H1 (cell line): Measurements from ENCODE around the gene PHF10. TPM values are rescaled to one million over a fixed set of nuclear protein-coding genes. Genes with fewer than 3 reads are reported as not detected.
A peak's percentile ranks its signal among the peaks of the same experiment; 100 is the strongest.

Experiments used
- BCL11A ChIP-seq, 2 experiments: IDR thresholded peaks; one replicate each; pipeline ENCODE4 v1.6.1; 2011; ENCODE audit warnings: low read depth in 2 of 2, low read length in 2 of 2, mild to moderate bottlenecking in 2 of 2
- CBX5 ChIP-seq: fragments of 300-800, 300-1000 bp; sonication (generic); IDR thresholded peaks from 2 replicates; pipeline ENCODE4 v1.7.1; 2016; ENCODE audit warnings: antibody characterized with exemption, low read length, low read depth
- CBX8 ChIP-seq: fragments of 300-800, 300-1000 bp; sonication (generic); IDR thresholded peaks from 2 replicates; pipeline ENCODE4 v1.7.1; 2016; ENCODE audit warnings: low read depth, low read length, borderline replicate concordance
- E2F6 ChIP-seq: IDR thresholded peaks from 2 replicates; pipeline ENCODE4 v1.6.1; 2012; ENCODE audit warnings: inconsistent platforms
- EGR1 ChIP-seq: IDR thresholded peaks from 2 replicates; pipeline ENCODE4 v1.6.1; 2011; ENCODE audit warnings: low read depth, low read length, borderline replicate concordance
- FOSL1 ChIP-seq: IDR thresholded peaks from 2 replicates; pipeline ENCODE4 v1.6.1; 2011; ENCODE audit warnings: mild to moderate bottlenecking, low read depth, low read length, moderate library complexity; ENCODE audit not compliant: insufficient read depth
- GTF2F1 ChIP-seq: IDR thresholded peaks from 2 replicates; pipeline ENCODE4 v1.6.1; 2012; ENCODE audit warnings: low read depth, low read length, improper control_type of control experiment, borderline replicate concordance
- HDAC2 ChIP-seq, 2 experiments: fragments of 300-600 bp in 1 of 2; sonication (generic) in 1 of 2; IDR thresholded peaks; 2 replicates each; pipeline ENCODE4 v1.6.1; 2011 to 2012; ENCODE audit warnings: low read depth in 2 of 2, low read length in 2 of 2, mild to moderate bottlenecking in 2 of 2, moderate library complexity in 2 of 2, borderline replicate concordance in 1 of 2, inconsistent platforms in 1 of 2
- HDAC6 ChIP-seq: IDR thresholded peaks from one replicate; pipeline ENCODE4 v1.7.1; 2012; ENCODE audit warnings: low read depth, mild to moderate bottlenecking, inconsistent platforms, low read length, moderate library complexity
- JUN ChIP-seq: IDR thresholded peaks from 2 replicates; pipeline ENCODE4 v1.6.1; 2011; ENCODE audit warnings: low read depth, mild to moderate bottlenecking, improper control_type of control experiment, low read length
- JUND ChIP-seq: IDR thresholded peaks from 2 replicates; pipeline ENCODE4 v1.6.1; 2011; ENCODE audit warnings: mild to moderate bottlenecking, improper control_type of control experiment, low read length
- KDM1A ChIP-seq: fragments of 200-600, 300-600 bp; sonication (generic); IDR thresholded peaks from 2 replicates; pipeline ENCODE4 v1.7.1; 2016; ENCODE audit warnings: mild to moderate bottlenecking, low read length, borderline replicate concordance
- KDM4A ChIP-seq: IDR thresholded peaks from one replicate; pipeline ENCODE4 v1.7.1; 2012; ENCODE audit warnings: low read depth, mild to moderate bottlenecking, moderate library complexity, low read length, inconsistent platforms; ENCODE audit not compliant: severe bottlenecking
- MAX ChIP-seq: IDR thresholded peaks from 2 replicates; pipeline ENCODE4 v1.6.1; 2012; ENCODE audit warnings: inconsistent platforms
- NANOG ChIP-seq: IDR thresholded peaks from 2 replicates; pipeline ENCODE4 v1.6.1; 2011; ENCODE audit warnings: low read length, low read depth, mild to moderate bottlenecking, inconsistent platforms; ENCODE audit not compliant: insufficient read depth, poor library complexity, severe bottlenecking
- NRF1 ChIP-seq: IDR thresholded peaks from 2 replicates; pipeline ENCODE4 v1.6.1; 2011; ENCODE audit warnings: mild to moderate bottlenecking, low read depth, low read length, improper control_type of control experiment
- PHF8 ChIP-seq: fragments of 200-600 bp; sonication (generic); conservative IDR thresholded peaks from 2 replicates; pipeline ENCODE4 v1.7.1; 2012; ENCODE audit warnings: low read depth, mild to moderate bottlenecking, inconsistent platforms, low read length, moderate library complexity
- POLR2A ChIP-seq, 2 experiments: IDR thresholded peaks; 1 replicate in 1 of 2; 2 replicates in 1 of 2; pipeline ENCODE4 v1.6.1; 2011; ENCODE audit warnings: low read depth in 2 of 2, low read length in 2 of 2, mild to moderate bottlenecking in 2 of 2; ENCODE audit errors: control extremely low read depth in 1 of 2
- POLR2AphosphoS5 ChIP-seq: IDR thresholded peaks from 2 replicates; pipeline ENCODE4 v1.6.1; 2011; ENCODE audit warnings: low read depth, low read length
- RBBP5 ChIP-seq: IDR thresholded peaks from 2 replicates; pipeline ENCODE4 v1.7.1; 2012; ENCODE audit warnings: low read depth, mild to moderate bottlenecking, inconsistent platforms, low read length, moderate library complexity, borderline replicate concordance
- RXRA ChIP-seq: IDR thresholded peaks from 2 replicates; pipeline ENCODE4 v1.6.1; 2011; ENCODE audit warnings: low read depth, mild to moderate bottlenecking, low read length, moderate library complexity; ENCODE audit not compliant: insufficient read depth
- SRF ChIP-seq: IDR thresholded peaks from 2 replicates; pipeline ENCODE4 v1.6.1; 2011; ENCODE audit warnings: mild to moderate bottlenecking, low read depth, low read length, moderate library complexity
- TBP ChIP-seq: IDR thresholded peaks from 2 replicates; pipeline ENCODE4 v1.6.1; 2011; ENCODE audit warnings: low read depth, low read length, improper control_type of control experiment
- TCF12 ChIP-seq: IDR thresholded peaks from 2 replicates; pipeline ENCODE4 v1.6.1; 2011; ENCODE audit warnings: low read depth, mild to moderate bottlenecking, low read length
- polyA plus RNA-seq, 7 experiments: library from polyadenylated mRNA; depleted of rRNA in 3 of 7; stranded (reverse) in 5 of 7; unstranded in 2 of 7; fragments of >200 nt in 5 of 7; fragments of 200-250 nt in 2 of 7; gene quantifications; 1 replicate in 5 of 7; 2 replicates in 1 of 7; 4 replicates in 1 of 7; pipeline versions ENCODE4 v1.2.1 to v1.2.3, GENCODE V29; 2011 to 2013; ENCODE audit warnings: missing spikeins in 2 of 7, mixed read lengths in 2 of 7
- total RNA-seq: library from RNA; stranded (reverse); fragmentation: NEBNext Ultra II Directional; extraction: Animal tissue kit (Norgen Biotek cat#: 25700); gene quantifications from 2 replicates; pipeline ENCODE4 v1.2.1, GENCODE V29; 2021

The PHF10 gene
- total and polyA plus RNA-seq, 2 of the 8 experiments (the other 6 are each of a cell fraction or from before 2014, with no cell fraction given): 15.6 to 51.1 TPM

- peak; percentile 21; the same call in 1 of the 2 replicates for TF ChIP-seq PHF8
- TF ChIP-seq HDAC2 (IDR thresholded peaks at IDR 0.05; ENCODE audit: borderline replicate concordance in 1 of 2, low read depth in 2 of 2, low read length in 2 of 2): 0 out of 4 replicates have a peak, but pooled peaks of 1 of the 2 experiments have one; percentile 75
- no peak for TF ChIP-seq FOSL1
- no peak for TF ChIP-seq BCL11A (IDR thresholded peaks at IDR 0.05; ENCODE audit: low read depth in 2 of 2, low read length in 2 of 2)
- no peak for TF ChIP-seq TBP
- peak; percentile 53 for TF ChIP-seq KDM4A
- TF ChIP-seq TCF12: no peak
- TF ChIP-seq CBX5: no peak
- TF ChIP-seq E2F6: no peak
- 0 out of 2 replicates have a peak, but pooled peaks have one; percentile 27 for TF ChIP-seq RBBP5
- TF ChIP-seq GTF2F1: no peak
- TF ChIP-seq POLR2A (IDR thresholded peaks at IDR 0.05; ENCODE audit: control extremely low read depth in 1 of 2, low read depth in 2 of 2, low read length in 2 of 2): 0 out of 3 replicates have a peak, but pooled peaks of 1 of the 2 experiments have one; percentile 12
- TF ChIP-seq JUN: no peak
- no peak for TF ChIP-seq NRF1
- no peak for TF ChIP-seq CBX8
- no peak for TF ChIP-seq NANOG
- TF ChIP-seq POLR2AphosphoS5: no peak
- no peak for TF ChIP-seq HDAC6
- no peak for TF ChIP-seq KDM1A
- no peak for TF ChIP-seq SRF
- TF ChIP-seq JUND: no peak
- TF ChIP-seq MAX: no peak
- TF ChIP-seq RXRA: no peak
- no peak for TF ChIP-seq EGR1
These were observed 945 bp downstream of the PHF10 start (continued) for GRCh38 chr6:169723200-169723909.
